HG03520 (cell line): ENCODE results near the gene NDUFA5.

ENCODE experiments used
- ATAC-seq: cut with Tn5 transposase; IDR thresholded peaks from one replicate; pipeline ENCODE4 v1.9.1; 2021; ENCODE audit warnings: mild to moderate bottlenecking, moderate library complexity; ENCODE audit not compliant: unreplicated experiment

Gene NDUFA5

GRCh38 chr7:123557398-123558288 is at the start of gene NDUFA5:
NDUFA5 (minus strand) TSS chr7:123557818; CDS start chr7:123557795, 23 bp downstream.
- peak; percentile 96 for ATAC-seq

GRCh38 chr7:123604739-123605138 is 47.1 kb upstream of the NDUFA5 start:
- ATAC-seq: no peak

- no peak for ATAC-seq
Observed at GRCh38 chr7:123602648-123603047, 45.0 kb upstream of the NDUFA5 start.

GRCh38 chr7:123601530-123601929 is 43.9 kb upstream of the NDUFA5 start, which contains the start of gene ASB15:
ASB15 (plus strand) TSS chr7:123601821; CDS start chr7:123614503, 12,682 bp downstream.
- no peak for ATAC-seq

- no peak for ATAC-seq
Observed at GRCh38 chr7:123600876-123601275, 43.3 kb upstream of the NDUFA5 start.

- no peak for ATAC-seq
Observed at GRCh38 chr7:123599766-123600165, 42.1 kb upstream of the NDUFA5 start.

- ATAC-seq: no peak
Observed at GRCh38 chr7:123598657-123599056, 41.0 kb upstream of the NDUFA5 start.

- ATAC-seq: no peak
Observed at GRCh38 chr7:123594813-123595241, 37.2 kb upstream of the NDUFA5 start.

DNA sequence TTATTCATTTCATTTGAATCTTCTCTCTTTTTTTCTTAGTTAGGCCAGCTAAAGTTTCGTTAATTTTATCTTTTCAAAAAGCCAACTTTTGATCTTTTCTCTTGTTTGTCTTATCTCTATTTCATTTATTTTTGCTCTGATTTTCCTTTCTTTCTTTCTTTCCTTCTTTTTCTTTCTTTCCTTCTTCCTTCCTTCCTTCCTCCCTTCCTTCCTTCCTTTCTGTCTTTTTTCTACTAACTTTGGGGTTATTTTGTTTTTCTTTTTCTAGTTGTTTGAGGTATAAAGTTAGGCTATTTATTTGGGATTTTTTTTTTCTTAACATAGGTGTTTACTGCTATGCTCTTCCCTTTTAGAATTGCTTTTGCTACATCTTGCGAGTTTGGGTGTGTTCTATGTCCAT is 30.8 kb upstream of the NDUFA5 start:
- no peak for ATAC-seq

DNA sequence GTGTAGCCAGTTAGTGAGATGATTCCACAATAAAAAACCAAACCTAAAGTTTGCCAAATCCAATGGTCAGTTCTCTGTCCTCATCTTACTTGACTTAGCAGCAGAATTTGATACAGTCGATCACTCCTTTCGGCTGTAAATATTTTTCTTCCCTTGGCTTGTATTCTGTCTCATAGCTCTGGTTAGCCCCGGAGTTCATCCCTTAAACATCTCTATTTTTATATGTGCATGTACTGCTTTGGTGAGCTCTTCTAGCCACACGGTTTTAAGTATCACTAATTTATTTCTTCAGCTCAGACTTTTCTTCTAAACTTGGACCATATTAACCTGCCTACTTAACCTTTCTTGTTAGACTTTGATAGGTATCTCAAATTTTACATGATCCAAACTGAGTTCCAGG is 26.2 kb upstream of the NDUFA5 start:
- no peak for ATAC-seq

GRCh38 chr7:123581162-123581459 is 23.5 kb upstream of the NDUFA5 start:
- ATAC-seq: no peak

DNA sequence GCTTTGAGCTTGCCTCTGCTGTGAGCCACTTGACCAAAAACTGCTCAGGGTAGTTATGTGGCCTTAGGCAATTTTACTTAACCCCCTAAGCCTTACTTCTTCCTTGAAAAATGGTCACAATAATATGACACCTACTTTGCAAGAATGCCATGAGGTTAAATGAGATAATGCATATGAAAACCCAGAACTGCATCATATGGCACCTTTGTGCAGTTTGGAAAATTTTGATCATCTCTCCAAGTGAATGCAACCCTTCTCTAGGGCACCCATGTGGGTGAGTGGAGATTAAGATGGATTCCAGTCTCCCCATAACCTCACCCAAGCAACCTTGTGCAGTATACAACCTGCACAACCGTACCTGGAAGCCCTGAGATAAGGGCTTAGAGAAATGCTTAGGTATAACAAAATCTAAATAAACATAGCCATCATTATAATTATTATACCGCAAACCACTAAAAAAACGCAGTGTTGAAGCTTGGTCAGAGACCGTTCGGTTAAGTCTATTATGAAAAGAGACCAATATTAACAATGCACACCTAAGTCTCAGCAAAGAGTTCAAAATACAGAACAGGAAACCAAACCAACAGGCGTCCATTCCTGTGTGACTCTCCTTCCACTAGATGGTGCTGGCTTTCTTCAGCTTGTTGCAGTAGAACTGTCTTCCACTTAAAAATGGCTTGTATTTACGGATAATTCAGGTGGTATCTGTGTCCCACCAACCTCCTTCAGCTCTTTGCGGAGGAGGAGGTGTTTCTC is 23.0 kb upstream of the NDUFA5 start:
- ATAC-seq: peak; percentile 86

DNA sequence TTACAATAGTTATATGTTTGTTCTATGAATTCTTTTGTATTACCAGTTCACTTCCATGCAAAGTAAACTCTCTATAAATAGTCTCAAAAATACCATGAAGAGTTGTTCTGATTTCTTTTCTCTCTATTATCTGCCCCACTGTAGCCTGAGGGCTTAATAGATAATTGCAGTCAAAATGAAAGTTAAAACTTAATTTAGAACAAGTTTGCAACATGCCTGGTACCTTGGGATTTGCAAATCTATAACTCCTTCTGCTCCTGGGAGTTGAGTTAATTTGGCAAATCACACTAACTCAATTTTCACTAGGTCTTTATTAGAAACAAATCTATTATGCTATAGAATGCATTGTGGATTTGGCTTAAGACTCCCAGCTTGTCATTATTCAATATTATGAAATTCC is 21.8 kb upstream of the NDUFA5 start:
- no peak for ATAC-seq

DNA sequence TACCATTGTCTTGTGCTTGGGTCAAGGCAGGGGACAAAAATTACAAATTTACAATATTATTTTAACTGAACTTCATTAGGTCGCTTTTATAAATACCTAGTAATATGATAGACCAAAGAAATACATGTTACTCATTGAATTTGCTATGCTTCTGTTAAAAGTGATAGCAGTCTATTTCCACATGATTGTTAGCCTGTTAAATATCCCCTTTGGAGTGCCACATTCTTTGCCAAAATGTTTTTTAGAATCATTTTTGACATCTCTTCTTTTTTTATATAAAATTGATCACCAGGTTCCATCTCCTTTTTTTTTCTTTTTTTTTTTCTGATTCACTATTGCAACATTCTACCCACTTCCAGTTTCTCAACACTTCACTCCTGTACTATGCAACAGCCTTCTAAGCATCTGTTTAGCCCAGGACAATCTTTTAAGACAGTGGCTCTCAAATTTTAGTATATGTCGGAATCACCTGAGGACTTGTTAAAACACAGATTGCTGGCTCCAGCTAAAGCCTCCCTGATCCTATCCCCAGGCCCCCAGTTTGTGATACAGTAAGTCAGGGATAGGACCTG is 16.4 kb upstream of the NDUFA5 start:
- ATAC-seq: no peak

DNA sequence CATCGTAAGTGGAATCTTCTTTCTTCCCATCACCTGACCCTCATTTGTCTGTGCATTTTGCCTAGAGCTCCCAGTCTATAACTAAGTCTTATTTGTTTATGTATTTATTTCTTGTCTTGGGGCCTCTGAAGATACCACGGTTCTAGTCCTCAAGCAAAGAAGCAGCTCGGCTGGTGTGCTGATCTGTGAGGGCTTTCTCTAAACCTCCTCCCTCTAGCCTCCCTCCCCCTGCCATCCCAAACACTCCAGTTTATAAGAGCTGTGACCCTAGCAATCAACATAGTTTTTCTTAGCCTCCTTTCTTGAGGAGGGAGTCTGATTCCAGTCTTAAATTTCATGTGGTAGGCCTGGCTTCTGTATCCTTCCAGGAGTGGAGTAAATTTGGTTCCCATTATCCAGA is 15.7 kb upstream of the NDUFA5 start:
- ATAC-seq: no peak

- ATAC-seq: no peak
Observed at GRCh38 chr7:123571684-123572083, 14.1 kb upstream of the NDUFA5 start.

GRCh38 chr7:123571187-123571586 is 13.6 kb upstream of the NDUFA5 start:
- no peak for ATAC-seq

GRCh38 chr7:123570390-123571182 is 13.0 kb upstream of the NDUFA5 start:
- ATAC-seq: no peak

DNA sequence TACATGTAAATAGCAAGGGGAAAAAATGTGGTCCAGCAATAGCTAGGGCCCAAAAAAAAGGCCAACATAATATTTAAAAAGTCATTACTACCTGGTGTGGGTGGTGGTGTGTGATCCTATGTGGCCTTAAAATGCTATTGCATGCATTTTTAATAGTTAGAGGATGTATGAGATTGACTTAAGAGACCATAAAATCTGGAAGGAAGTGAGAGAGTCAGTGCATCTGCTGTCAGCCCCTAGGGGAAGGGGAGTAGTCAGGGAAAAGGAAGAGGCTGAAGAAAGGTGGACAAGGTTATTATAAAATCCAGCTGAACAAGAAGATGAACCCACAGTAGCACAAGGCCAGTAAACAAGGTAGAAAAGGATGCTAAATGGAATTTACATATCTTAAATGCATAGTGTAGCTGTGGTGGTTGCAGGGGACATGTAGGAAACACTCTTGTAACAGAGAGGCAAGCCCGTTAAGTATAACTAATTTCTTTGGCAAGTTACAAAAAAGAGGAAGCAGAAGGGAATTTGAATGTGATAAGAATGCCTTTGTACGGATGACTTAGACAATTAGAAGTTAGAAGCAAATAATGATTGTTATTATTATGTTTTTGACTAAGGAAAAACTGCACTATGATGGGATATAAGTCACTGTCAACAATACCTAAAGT is 11.9 kb upstream of the NDUFA5 start:
- ATAC-seq: no peak

GRCh38 chr7:123562121-123562520 is 4.5 kb upstream of the NDUFA5 start:
- no peak for ATAC-seq
